Measurements from ENCODE around the gene KRT7.

The KRT7 gene

GRCh38 chr12:52263761-52264434, 30.9 kb downstream of the KRT7 start:
- Mint-ChIP-seq H3K4me3 (no peak overlapping the region), H3K27me3 (ENCODE audit: low read depth) (peaks cover 51% of the 10 kb centered on the region), H3K27ac (peak overlapping the region in 1 of 3 experiments; percentile 8), H3K9me3 (peaks cover 9% of the 10 kb centered on the region), H3K4me1 (peaks cover 44% of the 10 kb centered on the region), H3K36me3 (ENCODE audit: low read depth) (no peaks in the 10 kb centered on the region)
- TF ChIP-seq, protein P1, sequence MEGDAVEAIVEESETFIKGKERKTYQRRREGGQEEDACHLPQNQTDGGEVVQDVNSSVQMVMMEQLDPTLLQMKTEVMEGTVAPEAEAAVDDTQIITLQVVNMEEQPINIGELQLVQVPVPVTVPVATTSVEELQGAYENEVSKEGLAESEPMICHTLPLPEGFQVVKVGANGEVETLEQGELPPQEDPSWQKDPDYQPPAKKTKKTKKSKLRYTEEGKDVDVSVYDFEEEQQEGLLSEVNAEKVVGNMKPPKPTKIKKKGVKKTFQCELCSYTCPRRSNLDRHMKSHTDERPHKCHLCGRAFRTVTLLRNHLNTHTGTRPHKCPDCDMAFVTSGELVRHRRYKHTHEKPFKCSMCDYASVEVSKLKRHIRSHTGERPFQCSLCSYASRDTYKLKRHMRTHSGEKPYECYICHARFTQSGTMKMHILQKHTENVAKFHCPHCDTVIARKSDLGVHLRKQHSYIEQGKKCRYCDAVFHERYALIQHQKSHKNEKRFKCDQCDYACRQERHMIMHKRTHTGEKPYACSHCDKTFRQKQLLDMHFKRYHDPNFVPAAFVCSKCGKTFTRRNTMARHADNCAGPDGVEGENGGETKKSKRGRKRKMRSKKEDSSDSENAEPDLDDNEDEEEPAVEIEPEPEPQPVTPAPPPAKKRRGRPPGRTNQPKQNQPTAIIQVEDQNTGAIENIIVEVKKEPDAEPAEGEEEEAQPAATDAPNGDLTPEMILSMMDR (IDR thresholded peaks at IDR 0.05; ENCODE audit: unreplicated experiment in 3 of 3), result no peak

DNA sequence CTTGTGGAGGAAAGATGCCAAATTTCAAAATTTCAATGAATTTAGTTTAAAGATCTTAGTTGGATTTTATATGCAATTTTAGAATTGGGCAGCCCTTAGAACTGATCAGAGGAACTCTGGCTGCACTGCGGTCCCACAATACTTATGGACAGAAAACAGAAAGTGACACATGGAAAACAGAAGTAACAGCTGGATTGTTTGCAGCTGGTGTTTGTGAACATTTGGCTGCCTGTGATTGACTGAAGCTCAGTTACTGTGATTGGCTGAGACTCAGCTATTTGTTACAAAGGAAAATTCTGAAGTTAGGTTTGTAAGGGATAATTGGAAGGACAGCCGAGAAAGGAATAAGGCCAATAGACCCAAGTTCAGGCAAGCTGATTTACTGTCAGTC, 31.4 kb downstream of the KRT7 start:
- TF ChIP-seq, protein P1 (IDR thresholded peaks at IDR 0.05; ENCODE audit: unreplicated experiment in 3 of 3), result no peak
- H3K9me3 Mint-ChIP-seq, result peaks cover 9% of the 10 kb centered on the region
- peaks cover 46% of the 10 kb centered on the region for H3K27me3 Mint-ChIP-seq (ENCODE audit: low read depth)
- peak overlapping the region in 1 of 3 experiments; percentile 8 for H3K27ac Mint-ChIP-seq
- H3K4me1 Mint-ChIP-seq, result peaks cover 42% of the 10 kb centered on the region
- H3K4me3 Mint-ChIP-seq, result no peak overlapping the region
- no peaks in the 10 kb centered on the region for H3K36me3 Mint-ChIP-seq (ENCODE audit: low read depth)

DNA sequence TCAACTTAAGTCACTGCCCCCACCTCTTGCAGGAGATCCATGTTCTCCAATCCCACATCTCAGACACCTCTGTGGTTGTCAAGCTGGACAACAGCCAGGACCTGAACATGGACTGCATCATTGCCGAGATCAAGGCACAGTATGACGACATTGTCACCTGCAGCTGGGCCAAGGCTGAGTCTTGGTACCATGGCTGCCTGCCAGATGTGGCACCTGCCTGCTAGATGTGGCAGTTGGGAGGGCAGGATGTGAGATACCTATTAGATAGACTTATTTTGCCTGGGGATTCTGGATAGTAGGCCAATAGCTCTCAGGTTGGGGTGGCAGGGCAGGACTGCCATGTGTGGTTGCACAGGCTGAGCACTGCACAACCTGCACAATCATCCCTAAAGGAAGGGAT, 33.5 kb downstream of the KRT7 start:
- H3K27ac Mint-ChIP-seq, result no peak overlapping the region
- H3K4me3 Mint-ChIP-seq, result no peak overlapping the region
- peaks cover 2% of the 10 kb centered on the region for H3K9me3 Mint-ChIP-seq
- TF ChIP-seq, protein P1 (IDR thresholded peaks at IDR 0.05; ENCODE audit: unreplicated experiment in 3 of 3), result no peak
- peaks cover 29% of the 10 kb centered on the region for H3K27me3 Mint-ChIP-seq (ENCODE audit: low read depth)
- no peaks in the 10 kb centered on the region for H3K36me3 Mint-ChIP-seq (ENCODE audit: low read depth)
- peaks cover 21% of the 10 kb centered on the region for H3K4me1 Mint-ChIP-seq

DNA sequence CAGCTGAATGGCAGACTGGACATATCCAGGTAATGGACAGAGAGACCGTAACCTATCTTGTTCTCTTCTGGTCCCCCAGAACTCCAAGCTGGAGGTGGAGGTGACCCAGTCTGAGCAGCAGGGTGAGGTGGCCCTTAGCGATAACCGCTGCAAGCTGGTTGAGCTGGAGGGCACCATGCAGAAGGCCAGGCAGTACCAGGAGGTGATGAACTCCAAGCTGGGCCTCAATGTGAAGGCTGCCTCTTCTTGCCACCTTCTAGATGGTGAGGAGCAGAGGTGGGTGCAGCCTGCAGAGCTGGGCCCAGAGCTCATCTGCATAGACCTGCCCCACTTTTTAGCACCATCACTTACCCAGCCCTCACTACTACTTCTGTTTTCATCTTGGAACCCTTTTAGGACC, 34.2 kb downstream of the KRT7 start:
- TF ChIP-seq, protein P1 (IDR thresholded peaks at IDR 0.05; ENCODE audit: unreplicated experiment in 3 of 3), result no peak
- Mint-ChIP-seq H3K4me1 (peaks cover 17% of the 10 kb centered on the region), H3K27me3 (ENCODE audit: low read depth) (peaks cover 25% of the 10 kb centered on the region), H3K4me3 (no peak overlapping the region), H3K27ac (no peak overlapping the region), H3K36me3 (ENCODE audit: low read depth) (no peaks in the 10 kb centered on the region), H3K9me3 (no peaks in the 10 kb centered on the region)

- H3K27me3 Mint-ChIP-seq (ENCODE audit: low read depth), result peaks cover 25% of the 10 kb centered on the region
- H3K27ac Mint-ChIP-seq, result no peak overlapping the region
- H3K4me3 Mint-ChIP-seq, result no peak overlapping the region
- no peaks in the 10 kb centered on the region for H3K9me3 Mint-ChIP-seq
- peaks cover 17% of the 10 kb centered on the region for H3K4me1 Mint-ChIP-seq
- H3K36me3 Mint-ChIP-seq (ENCODE audit: low read depth), result no peaks in the 10 kb centered on the region
- TF ChIP-seq, protein P1 (IDR thresholded peaks at IDR 0.05; ENCODE audit: unreplicated experiment in 3 of 3), result no peak
These were observed 34.7 kb downstream of the KRT7 start for GRCh38 chr12:52267699-52268098.

- H3K9me3 Mint-ChIP-seq, result no peaks in the 10 kb centered on the region
- no peaks in the 10 kb centered on the region for H3K36me3 Mint-ChIP-seq (ENCODE audit: low read depth)
- H3K27ac Mint-ChIP-seq, result no peak overlapping the region
- peaks cover 29% of the 10 kb centered on the region for H3K27me3 Mint-ChIP-seq (ENCODE audit: low read depth)
- H3K4me1 Mint-ChIP-seq, result peaks cover 17% of the 10 kb centered on the region
- H3K4me3 Mint-ChIP-seq, result no peak overlapping the region
- TF ChIP-seq, protein P1 (IDR thresholded peaks at IDR 0.05; ENCODE audit: unreplicated experiment in 3 of 3), result no peak
These were observed 35.2 kb downstream of the KRT7 start for GRCh38 chr12:52268212-52268611.
